ENCODE measurements around the gene MACROH2A2.

Gene MACROH2A2

GRCh38 chr10:70145166-70145665 is 92.6 kb downstream of the MACROH2A2 start:
- no peak for DNase-seq (ENCODE audit: low read depth, low spot score)

GRCh38 chr10:70145666-70146488 is 93.2 kb downstream of the MACROH2A2 start:
- peak; percentile 56 for DNase-seq (ENCODE audit: low read depth, low spot score)
- in situ Hi-C loops (cut with HindIII; ENCODE audit: low sequenced_read_pairs) = no loop called here
- TF ChIP-seq CTCF (IDR thresholded peaks at IDR 0.05; ENCODE audit: low read depth, low read length) = peak; percentile 40
- peak overlapping the region; percentile 51 for H3K4me3 ChIP-seq (ENCODE audit: low read depth, low read length)

More at GRCh38 chr10:70145166-70145665, 92.6 kb downstream of the MACROH2A2 start:
- TF ChIP-seq CTCF (IDR thresholded peaks at IDR 0.05; ENCODE audit: low read depth, low read length) = no peak
- H3K4me3 ChIP-seq (ENCODE audit: low read depth, low read length) = peak overlapping the region; percentile 51
- in situ Hi-C loops (cut with HindIII; ENCODE audit: low sequenced_read_pairs) = no loop called here

GRCh38 chr10:70146489-70147258 is 94.0 kb downstream of the MACROH2A2 start, which contains the start of gene TYSND1:
TSS of gene TYSND1 (minus strand) at chr10:70146700. CDS start at chr10:70146586, 114 bp downstream.
- in situ Hi-C loops (cut with HindIII; ENCODE audit: low sequenced_read_pairs) = no loop called here
- H3K4me3 ChIP-seq (ENCODE audit: low read depth, low read length) = peak within 1 kb of the TSS; percentile 51
- DNase-seq (ENCODE audit: low read depth, low spot score) = peak; percentile 98
- peak; percentile 84 for TF ChIP-seq CTCF (IDR thresholded peaks at IDR 0.05; ENCODE audit: low read depth, low read length)

- peak overlapping the region; percentile 51 for H3K4me3 ChIP-seq (ENCODE audit: low read depth, low read length)
- in situ Hi-C loops (cut with HindIII; ENCODE audit: low sequenced_read_pairs) = no loop called here
- DNase-seq (ENCODE audit: low read depth, low spot score) = no peak
- no peak for TF ChIP-seq CTCF (IDR thresholded peaks at IDR 0.05; ENCODE audit: low read depth, low read length)
Observed at GRCh38 chr10:70147259-70147625, 94.6 kb downstream of the MACROH2A2 start.

GRCh38 chr10:70148516-70148915 is 95.9 kb downstream of the MACROH2A2 start:
- TF ChIP-seq CTCF (IDR thresholded peaks at IDR 0.05; ENCODE audit: low read depth, low read length) = no peak
- DNase-seq (ENCODE audit: low read depth, low spot score) = no peak
- in situ Hi-C loops (cut with HindIII; ENCODE audit: low sequenced_read_pairs) = no loop called here
- no peak overlapping the region for H3K4me3 ChIP-seq (ENCODE audit: low read depth, low read length)

GRCh38 chr10:70155255-70155838 is 102.7 kb downstream of the MACROH2A2 start:
- no peak overlapping the region for H3K4me3 ChIP-seq (ENCODE audit: low read depth, low read length)
- in situ Hi-C loops (cut with HindIII; ENCODE audit: low sequenced_read_pairs) = no loop called here
- TF ChIP-seq CTCF (IDR thresholded peaks at IDR 0.05; ENCODE audit: low read depth, low read length) = no peak
- no peak for DNase-seq (ENCODE audit: low read depth, low spot score)
